DND-41 (cell line): ENCODE data around the gene OLA1.

ENCODE experiments used
- ATAC-seq: fragments of 200-7000 bp; cut with Tn5 transposase; 3 replicates; pipeline ENCODE4 v1.9.1; 2021; ENCODE audit warnings: low read depth; ENCODE audit not compliant: insufficient read depth
- DNase-seq: peaks from one replicate; pipeline ENCODE4 v3.0.0-alpha.2; 2020
- H2AFZ ChIP-seq: 2 replicates; pipeline ENCODE4 v1.6.0; 2012; ENCODE audit warnings: low read depth, low read length
- H3K27ac ChIP-seq: 2 replicates; pipeline ENCODE4 v1.5.1; 2012; ENCODE audit warnings: low read length, inconsistent platforms
- H3K27me3 ChIP-seq: fragments of 200-600 bp; sonication (generic); 2 replicates; pipeline ENCODE4 v1.6.0; 2012; ENCODE audit warnings: low read length, mild to moderate bottlenecking, inconsistent platforms; ENCODE audit not compliant: insufficient read depth, poor library complexity
- H3K36me3 ChIP-seq: 2 replicates; pipeline ENCODE4 v1.5.1; 2012; ENCODE audit warnings: low read length, inconsistent platforms; ENCODE audit not compliant: insufficient read depth
- H3K4me1 ChIP-seq: 2 replicates; pipeline ENCODE4 v1.5.1; 2012; ENCODE audit warnings: mild to moderate bottlenecking, low read length; ENCODE audit not compliant: insufficient read depth
- H3K4me2 ChIP-seq: 2 replicates; pipeline ENCODE4 v1.6.0; 2012; ENCODE audit warnings: mild to moderate bottlenecking, moderate library complexity, low read length, inconsistent platforms; ENCODE audit not compliant: insufficient read depth
- H3K4me3 ChIP-seq, 2 experiments: fragments of 200-600 bp in 1 of 2; shearing (Covaris generic) in 1 of 2; 2 replicates each; pipeline ENCODE4 v1.5.1; 2012 to 2016; ENCODE audit warnings: inconsistent platforms in 2 of 2, low read length in 2 of 2, mild to moderate bottlenecking in 2 of 2, low read depth in 1 of 2, moderate library complexity in 1 of 2
- H3K79me2 ChIP-seq: 2 replicates; pipeline ENCODE4 v1.6.0; 2012; ENCODE audit warnings: low read length, inconsistent platforms; ENCODE audit not compliant: insufficient read depth
- H3K9ac ChIP-seq: 2 replicates; pipeline ENCODE4 v1.6.0; 2012; ENCODE audit warnings: low read depth, mild to moderate bottlenecking, inconsistent platforms, low read length, moderate library complexity
- H3K9me3 ChIP-seq: 2 replicates; pipeline ENCODE4 v1.5.1; 2012; ENCODE audit warnings: low read length, moderate library complexity, mild to moderate bottlenecking, inconsistent platforms; ENCODE audit not compliant: insufficient read depth, severe bottlenecking
- H4K20me1 ChIP-seq: 2 replicates; pipeline ENCODE4 v1.6.0; 2012; ENCODE audit warnings: low read length; ENCODE audit not compliant: insufficient read depth
- EZH2 ChIP-seq: IDR thresholded peaks from 3 replicates; pipeline ENCODE4 v1.6.1; 2012; ENCODE audit warnings: borderline replicate concordance, low read depth, mild to moderate bottlenecking, moderate library complexity, low read length, inconsistent platforms; ENCODE audit not compliant: severe bottlenecking
- TF ChIP-seq, protein P1 (sequence below): IDR thresholded peaks from 2 replicates; pipeline ENCODE4 v1.5.1; 2012; ENCODE audit warnings: borderline replicate concordance, low read length, moderate library complexity, mild to moderate bottlenecking; ENCODE audit not compliant: poor library complexity, severe bottlenecking; ENCODE audit errors: extremely low read depth

Gene OLA1

DNA sequence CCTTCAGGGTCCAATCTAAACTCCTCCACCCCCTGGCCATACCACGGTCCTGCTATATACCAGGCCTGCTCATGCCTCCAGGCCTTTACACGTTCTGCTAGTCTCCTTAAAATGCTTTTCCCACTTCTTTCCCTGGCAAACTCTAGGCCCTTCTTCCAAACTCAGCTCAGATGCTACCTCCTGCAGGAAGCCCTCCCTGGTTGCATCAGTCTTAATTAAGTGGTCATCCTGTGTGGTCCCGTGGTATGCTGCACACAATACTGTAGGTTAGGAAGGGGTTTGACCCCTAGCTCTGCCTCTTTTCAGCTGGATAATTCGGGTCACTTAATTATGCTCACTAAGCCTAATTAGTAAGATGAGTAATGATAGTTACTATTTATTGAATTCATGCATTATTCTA lies 197.3 kb downstream of the OLA1 start:
- Histone ChIP-seq H3K27me3 (no peaks in the 10 kb centered on the region), H3K27ac (no peak overlapping the region), H2AFZ (no peak overlapping the region), H3K36me3 (no peaks in the 10 kb centered on the region), H4K20me1 (no peaks in the 10 kb centered on the region), H3K4me2 (no peak overlapping the region), H3K4me3 (no peak overlapping the region), H3K79me2 (no peaks in the 10 kb centered on the region), H3K9ac (no peak overlapping the region), H3K4me1 (no peaks in the 10 kb centered on the region), H3K9me3 (no peaks in the 10 kb centered on the region)
- no peak for DNase-seq
- ATAC-seq: no peak
- TF ChIP-seq, protein P1, sequence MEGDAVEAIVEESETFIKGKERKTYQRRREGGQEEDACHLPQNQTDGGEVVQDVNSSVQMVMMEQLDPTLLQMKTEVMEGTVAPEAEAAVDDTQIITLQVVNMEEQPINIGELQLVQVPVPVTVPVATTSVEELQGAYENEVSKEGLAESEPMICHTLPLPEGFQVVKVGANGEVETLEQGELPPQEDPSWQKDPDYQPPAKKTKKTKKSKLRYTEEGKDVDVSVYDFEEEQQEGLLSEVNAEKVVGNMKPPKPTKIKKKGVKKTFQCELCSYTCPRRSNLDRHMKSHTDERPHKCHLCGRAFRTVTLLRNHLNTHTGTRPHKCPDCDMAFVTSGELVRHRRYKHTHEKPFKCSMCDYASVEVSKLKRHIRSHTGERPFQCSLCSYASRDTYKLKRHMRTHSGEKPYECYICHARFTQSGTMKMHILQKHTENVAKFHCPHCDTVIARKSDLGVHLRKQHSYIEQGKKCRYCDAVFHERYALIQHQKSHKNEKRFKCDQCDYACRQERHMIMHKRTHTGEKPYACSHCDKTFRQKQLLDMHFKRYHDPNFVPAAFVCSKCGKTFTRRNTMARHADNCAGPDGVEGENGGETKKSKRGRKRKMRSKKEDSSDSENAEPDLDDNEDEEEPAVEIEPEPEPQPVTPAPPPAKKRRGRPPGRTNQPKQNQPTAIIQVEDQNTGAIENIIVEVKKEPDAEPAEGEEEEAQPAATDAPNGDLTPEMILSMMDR: no peak
- TF ChIP-seq EZH2: no peak

- Histone ChIP-seq H3K9ac (no peak overlapping the region), H2AFZ (no peak overlapping the region), H3K79me2 (no peaks in the 10 kb centered on the region), H3K27ac (no peak overlapping the region), H3K36me3 (no peaks in the 10 kb centered on the region), H3K4me1 (no peaks in the 10 kb centered on the region), H4K20me1 (no peaks in the 10 kb centered on the region), H3K9me3 (no peaks in the 10 kb centered on the region), H3K4me3 (no peak overlapping the region), H3K27me3 (no peaks in the 10 kb centered on the region), H3K4me2 (no peak overlapping the region)
- ATAC-seq: no peak
- no peak for DNase-seq
- TF ChIP-seq, protein P1: no peak
- no peak for TF ChIP-seq EZH2
These were observed 198.4 kb downstream of the OLA1 start for GRCh38 chr2:174049895-174050294.

- no peak for DNase-seq
- TF ChIP-seq, protein P1: no peak
- TF ChIP-seq EZH2: no peak
- Histone ChIP-seq H3K4me3 (no peak overlapping the region), H3K4me1 (no peaks in the 10 kb centered on the region), H3K79me2 (no peaks in the 10 kb centered on the region), H3K9ac (no peak overlapping the region), H2AFZ (no peak overlapping the region), H3K4me2 (no peak overlapping the region), H3K27me3 (no peaks in the 10 kb centered on the region), H3K27ac (no peak overlapping the region), H3K36me3 (no peaks in the 10 kb centered on the region), H3K9me3 (no peaks in the 10 kb centered on the region), H4K20me1 (no peaks in the 10 kb centered on the region)
- no peak for ATAC-seq
These were observed 200.1 kb downstream of the OLA1 start for GRCh38 chr2:174048243-174048642.

DNA sequence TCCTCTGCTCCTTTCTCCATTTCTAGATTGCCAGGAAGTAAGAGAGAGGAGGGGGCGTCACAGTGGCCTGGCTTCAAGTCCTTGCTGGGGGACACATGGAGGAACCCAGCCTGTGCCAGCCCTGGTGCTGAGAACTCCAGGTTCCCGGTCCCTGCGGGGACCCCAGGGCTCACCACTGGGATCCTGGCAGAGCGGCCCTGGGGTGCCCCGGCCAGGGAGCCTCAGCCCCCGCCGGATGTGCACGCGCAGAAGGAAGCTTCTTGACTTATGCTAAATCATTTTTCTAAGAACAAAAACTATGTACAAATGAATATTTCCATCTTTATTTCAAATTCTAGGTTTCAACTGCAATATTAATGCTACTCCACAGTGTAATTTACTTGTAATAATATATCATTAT lies 200.6 kb downstream of the OLA1 start:
- ATAC-seq (no peak), DNase-seq (no peak)
- Histone ChIP-seq H3K4me3 (no peak overlapping the region), H4K20me1 (no peaks in the 10 kb centered on the region), H3K4me1 (no peaks in the 10 kb centered on the region), H3K9ac (no peak overlapping the region), H3K36me3 (no peaks in the 10 kb centered on the region), H3K4me2 (no peak overlapping the region), H2AFZ (no peak overlapping the region), H3K79me2 (no peaks in the 10 kb centered on the region), H3K27ac (no peak overlapping the region), H3K27me3 (no peaks in the 10 kb centered on the region), H3K9me3 (no peaks in the 10 kb centered on the region)
- TF ChIP-seq, protein P1: no peak
- no peak for TF ChIP-seq EZH2
